Thyroid gland (tissue), 4 donors: ENCODE results near the gene MTA1.

ENCODE experiments used
- POLR2A ChIP-seq, 2 donors: fragments of 450-650 bp; IDR thresholded peaks; one replicate each; pipeline ENCODE4 v1.6.1; 2017; ENCODE audit warnings: antibody characterized with exemption in 2 of 2, mild to moderate bottlenecking in 2 of 2, moderate library complexity in 1 of 2
- TF ChIP-seq, protein P1 (sequence below), 6 experiments: fragments of 200-600 bp in 3 of 6; fragments of 450-650 bp in 3 of 6; sonication (generic) in 3 of 6; IDR thresholded peaks; one replicate each; pipeline ENCODE4 v1.5.1; 2016 to 2019; ENCODE audit warnings: antibody characterized with exemption in 6 of 6, mild to moderate bottlenecking in 2 of 6, inconsistent platforms in 1 of 6, moderate library complexity in 1 of 6

DNA sequence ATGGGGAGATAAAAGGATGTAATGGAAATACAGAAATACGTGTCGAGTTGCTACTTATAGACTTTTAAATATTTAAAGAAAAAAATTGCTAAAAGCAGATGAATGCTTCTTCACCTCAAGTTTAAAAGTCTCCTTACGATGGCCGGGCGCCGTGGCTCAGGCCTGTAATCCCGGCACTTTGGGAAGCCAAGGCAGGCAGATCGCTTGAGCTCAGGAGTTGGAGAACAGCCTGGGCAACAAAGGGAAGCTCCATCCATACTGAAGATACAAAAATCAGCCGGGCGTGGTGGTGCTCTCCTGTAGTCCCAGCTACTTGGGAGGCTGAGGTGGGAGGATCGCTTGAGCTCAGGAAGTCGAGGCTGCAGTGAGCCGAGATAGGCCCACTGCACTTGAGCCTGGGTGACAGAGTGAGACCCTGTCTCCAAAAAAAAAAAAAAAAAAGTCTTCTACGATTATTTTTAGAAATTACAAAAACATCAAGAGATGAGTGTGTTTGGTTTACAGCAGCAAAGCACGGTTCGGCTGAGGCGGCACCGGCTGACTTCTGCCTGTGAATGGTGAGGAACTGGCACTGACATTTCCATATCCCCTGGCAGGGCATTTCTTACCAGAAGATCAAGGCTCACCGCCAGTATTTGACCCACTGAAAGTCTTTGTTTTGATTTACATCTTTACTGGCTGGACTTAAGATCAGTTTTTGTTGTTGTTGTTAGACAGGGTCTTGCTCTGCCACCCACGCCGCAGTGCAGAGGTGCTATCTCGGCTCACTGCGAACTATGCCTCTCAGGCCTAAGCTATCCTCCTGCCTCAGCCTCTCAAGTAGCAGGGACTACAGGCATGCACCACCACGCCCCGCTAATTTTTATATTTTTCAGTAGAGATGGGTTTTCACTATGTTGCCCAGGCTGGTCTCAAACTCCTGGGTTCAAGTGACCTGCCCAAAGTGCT, 3.9 kb upstream of the MTA1 start:
- TF ChIP-seq, protein P1, sequence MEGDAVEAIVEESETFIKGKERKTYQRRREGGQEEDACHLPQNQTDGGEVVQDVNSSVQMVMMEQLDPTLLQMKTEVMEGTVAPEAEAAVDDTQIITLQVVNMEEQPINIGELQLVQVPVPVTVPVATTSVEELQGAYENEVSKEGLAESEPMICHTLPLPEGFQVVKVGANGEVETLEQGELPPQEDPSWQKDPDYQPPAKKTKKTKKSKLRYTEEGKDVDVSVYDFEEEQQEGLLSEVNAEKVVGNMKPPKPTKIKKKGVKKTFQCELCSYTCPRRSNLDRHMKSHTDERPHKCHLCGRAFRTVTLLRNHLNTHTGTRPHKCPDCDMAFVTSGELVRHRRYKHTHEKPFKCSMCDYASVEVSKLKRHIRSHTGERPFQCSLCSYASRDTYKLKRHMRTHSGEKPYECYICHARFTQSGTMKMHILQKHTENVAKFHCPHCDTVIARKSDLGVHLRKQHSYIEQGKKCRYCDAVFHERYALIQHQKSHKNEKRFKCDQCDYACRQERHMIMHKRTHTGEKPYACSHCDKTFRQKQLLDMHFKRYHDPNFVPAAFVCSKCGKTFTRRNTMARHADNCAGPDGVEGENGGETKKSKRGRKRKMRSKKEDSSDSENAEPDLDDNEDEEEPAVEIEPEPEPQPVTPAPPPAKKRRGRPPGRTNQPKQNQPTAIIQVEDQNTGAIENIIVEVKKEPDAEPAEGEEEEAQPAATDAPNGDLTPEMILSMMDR (IDR thresholded peaks at IDR 0.05) = no peak
- TF ChIP-seq POLR2A (IDR thresholded peaks at IDR 0.05) = no peak
